ENCODE data around the gene GNAS-AS1. TPM values are rescaled to one million over a fixed set of nuclear protein-coding genes. Genes with fewer than 3 reads are reported as not detected.

GNAS-AS1 gene
- total RNA-seq, 6 experiments from 2014 or later = 0.23 to 0.37 (median 0.27) TPM; not detected in 3

GRCh38 chr20:58882704-58883089 lies 32.0 kb upstream of the GNAS-AS1 start:
- no peaks in the 10 kb centered on the region for H3K9me3 ChIP-seq
- ATAC-seq = no peak
- intact Hi-C loops (cut with DNase I) = loop anchor here in 1 of 2 donors (10.0 kb wide), 1 partner anchor 162 kb away; the partner anchor contains the start of gene PRELID3B
- no peaks in the 10 kb centered on the region for H3K27me3 ChIP-seq
- no peak overlapping the region for H3K27ac ChIP-seq
- no peaks in the 10 kb centered on the region for H3K36me3 ChIP-seq
- TF ChIP-seq POLR2A (IDR thresholded peaks at IDR 0.05) = no peak
- TF ChIP-seq CTCF (IDR thresholded peaks at IDR 0.05) = no peak
- no peak overlapping the region for H3K4me3 ChIP-seq
- DNase-seq = no peak
- no peaks in the 10 kb centered on the region for H3K4me1 ChIP-seq
- WGBS (ENCODE audit: insufficient coverage, low coverage, low lambda C conversion rate, missing lambda C conversion rate) = 76% methylated on average over 5 of the region's 5 CpGs

DNA sequence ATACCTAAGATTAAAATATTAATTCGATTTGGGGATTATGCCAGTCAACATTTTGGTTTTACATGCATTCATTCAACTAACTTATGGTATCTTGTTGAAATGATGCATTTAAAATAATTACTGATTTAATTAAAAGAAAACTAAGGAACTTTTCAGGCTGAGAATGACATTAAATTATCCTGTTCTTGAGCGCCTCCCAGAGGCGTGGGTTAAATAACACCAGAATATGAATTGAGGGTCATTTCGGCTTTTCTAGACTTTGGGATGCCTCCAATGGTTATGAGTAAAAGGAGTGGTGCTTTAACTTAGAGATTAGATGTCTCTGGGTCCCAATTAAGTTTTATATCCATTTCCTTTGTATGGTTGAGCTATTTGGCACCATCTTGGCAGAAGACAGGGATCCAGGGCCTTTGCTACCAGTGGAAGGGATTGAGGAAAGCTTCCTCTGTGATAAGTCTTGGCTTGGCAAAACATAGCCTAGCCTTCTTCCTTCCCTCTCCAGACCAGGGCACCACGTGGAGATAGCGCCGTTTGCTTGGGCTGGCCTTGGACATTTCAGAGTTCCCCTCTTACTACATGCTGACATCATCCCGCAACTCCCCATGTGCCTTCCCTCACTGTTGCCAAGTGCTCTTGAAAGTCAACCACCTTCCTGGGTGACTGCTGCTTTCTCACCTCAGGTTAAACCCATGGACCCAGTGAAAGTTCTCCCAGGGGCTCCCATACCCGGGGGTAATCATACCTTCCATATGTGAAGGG lies 30.5 kb upstream of the GNAS-AS1 start:
- Histone ChIP-seq H3K36me3 (no peaks in the 10 kb centered on the region), H3K27ac (no peak overlapping the region), H3K4me1 (no peaks in the 10 kb centered on the region), H3K27me3 (no peaks in the 10 kb centered on the region), H3K4me3 (no peak overlapping the region), H3K9me3 (no peaks in the 10 kb centered on the region)
- WGBS (ENCODE audit: insufficient coverage, low coverage, low lambda C conversion rate, missing lambda C conversion rate) = 68% methylated on average over 5 of the region's 9 CpGs
- intact Hi-C loops (cut with DNase I) = loop anchor here in 1 of 2 donors (10.0 kb wide), 1 partner anchor 164 kb away; the partner anchor contains the start of gene PRELID3B
- DNase-seq (no peak), ATAC-seq (no peak)
- no peak for TF ChIP-seq POLR2A (IDR thresholded peaks at IDR 0.05)
- no peak for TF ChIP-seq CTCF (IDR thresholded peaks at IDR 0.05)

DNA sequence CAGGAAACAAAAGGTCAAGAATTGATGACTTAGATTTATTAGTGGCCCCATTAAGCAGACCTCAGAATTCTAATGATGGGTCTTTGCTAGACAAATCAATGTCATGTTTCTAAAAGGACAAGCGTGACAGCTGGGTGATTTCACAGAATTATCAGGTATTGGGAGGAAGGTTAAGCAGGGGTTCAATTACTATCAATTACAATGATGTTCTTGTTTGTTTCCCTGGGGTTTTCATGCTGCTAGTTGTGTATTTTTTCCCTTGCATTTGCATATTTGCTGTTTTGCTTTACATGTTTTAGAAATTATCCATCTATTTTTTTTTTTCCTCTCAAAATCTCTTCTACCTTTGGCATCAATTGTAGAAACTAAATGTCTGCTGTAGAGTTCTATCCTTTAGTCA lies 29.7 kb upstream of the GNAS-AS1 start:
- intact Hi-C loops (cut with DNase I) = loop anchor here in 1 of 2 donors (10.0 kb wide), 1 partner anchor 164 kb away; the partner anchor contains the start of gene PRELID3B
- WGBS (ENCODE audit: insufficient coverage, low coverage, low lambda C conversion rate, missing lambda C conversion rate) = 67% methylated on average over 1 of the region's 1 CpG
- Histone ChIP-seq H3K27me3 (no peaks in the 10 kb centered on the region), H3K36me3 (no peaks in the 10 kb centered on the region), H3K9me3 (no peaks in the 10 kb centered on the region), H3K27ac (no peak overlapping the region), H3K4me1 (no peaks in the 10 kb centered on the region), H3K4me3 (no peak overlapping the region)
- TF ChIP-seq POLR2A (IDR thresholded peaks at IDR 0.05) (no peak), CTCF (IDR thresholded peaks at IDR 0.05) (no peak)
- no peak for DNase-seq
- ATAC-seq = no peak

- no peak overlapping the region for H3K4me3 ChIP-seq
- intact Hi-C loops (cut with DNase I) = loop anchor here in 1 of 2 donors (5.0 kb wide), 1 partner anchor 344 kb away; no protein-coding TSS in a partner anchor
- 87% methylated on average over 4 of the region's 4 CpGs for WGBS (ENCODE audit: insufficient coverage, low coverage, low lambda C conversion rate, missing lambda C conversion rate)
- no peaks in the 10 kb centered on the region for H3K9me3 ChIP-seq
- no peak overlapping the region for H3K27ac ChIP-seq
- DNase-seq = no peak
- H3K4me1 ChIP-seq = no peaks in the 10 kb centered on the region
- TF ChIP-seq POLR2A (IDR thresholded peaks at IDR 0.05) = no peak
- TF ChIP-seq CTCF (IDR thresholded peaks at IDR 0.05) = no peak
- ATAC-seq = no peak
- no peaks in the 10 kb centered on the region for H3K27me3 ChIP-seq
- no peaks in the 10 kb centered on the region for H3K36me3 ChIP-seq
These were observed 27.7 kb upstream of the GNAS-AS1 start for GRCh38 chr20:58878399-58878798.
